GM18873 (cell line): ENCODE data around the gene CLIC1.

ENCODE experiments used
- ATAC-seq: cut with Tn5 transposase; IDR thresholded peaks from one replicate; pipeline ENCODE4 v1.9.1; 2021; ENCODE audit warnings: mild to moderate bottlenecking, moderate library complexity, moderate number of reproducible peaks; ENCODE audit not compliant: unreplicated experiment, low FRiP score

CLIC1 gene

DNA sequence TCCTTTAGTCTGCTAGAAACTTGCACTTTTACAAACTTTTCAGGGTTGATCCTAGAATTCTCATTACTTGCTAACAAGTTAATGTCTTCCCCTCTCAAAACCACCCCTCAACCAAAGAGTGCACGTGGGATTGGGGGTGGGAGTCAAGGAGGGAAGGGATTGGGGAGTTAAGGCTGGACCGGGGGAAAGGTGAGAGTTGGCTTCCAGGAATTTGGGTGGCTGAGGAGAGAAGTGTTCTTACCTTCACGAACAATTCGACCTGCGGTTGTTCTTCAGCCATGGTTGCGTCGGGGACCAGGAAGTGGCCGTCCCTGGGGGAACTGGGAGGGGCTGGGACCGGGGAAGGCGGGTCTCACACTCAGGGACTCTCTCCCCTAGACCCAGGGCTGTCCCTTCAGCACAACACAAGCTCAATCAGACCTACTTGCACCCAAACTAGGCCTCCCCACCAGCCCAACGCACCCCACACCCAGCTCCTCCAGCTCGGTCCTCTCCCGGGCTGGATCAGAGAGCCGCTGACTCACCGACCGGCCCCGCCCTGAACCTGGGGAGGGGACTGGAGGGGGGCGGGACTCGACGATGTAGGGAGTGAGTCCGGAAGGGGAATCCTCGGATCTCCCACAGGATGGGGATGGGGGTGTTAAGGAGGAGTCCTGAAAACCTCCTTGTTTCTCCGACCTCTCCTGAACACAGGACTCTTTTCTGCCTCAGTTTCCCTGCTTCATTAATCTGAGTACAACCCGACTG lies at the start of gene CLIC1:
Gene CLIC1 (minus strand): TSS at position 510 of the 747 bp plus-strand sequence. CDS start 230 bp downstream, at position 280.
- no peak for ATAC-seq

DNA sequence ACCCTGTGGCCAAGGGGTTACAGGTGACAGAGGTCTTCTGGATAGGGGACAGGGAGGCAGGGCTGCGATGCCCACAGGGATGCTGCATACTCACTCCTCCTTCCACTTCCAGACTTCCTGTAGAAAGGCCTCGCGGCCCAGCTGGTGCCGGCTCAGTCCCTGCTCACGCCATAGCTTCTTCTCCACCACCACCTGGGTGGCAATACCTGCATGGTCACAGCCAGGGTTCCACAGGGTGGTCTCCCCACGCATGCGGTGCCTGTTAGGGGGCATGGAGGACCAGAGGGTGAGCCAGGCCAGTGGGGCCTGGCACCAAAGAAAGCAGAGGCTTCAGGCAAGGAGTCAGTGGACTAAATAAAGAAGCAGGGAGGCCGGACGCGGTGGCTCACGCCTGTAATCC lies 49.1 kb upstream of the CLIC1 start:
- ATAC-seq: no peak

DNA sequence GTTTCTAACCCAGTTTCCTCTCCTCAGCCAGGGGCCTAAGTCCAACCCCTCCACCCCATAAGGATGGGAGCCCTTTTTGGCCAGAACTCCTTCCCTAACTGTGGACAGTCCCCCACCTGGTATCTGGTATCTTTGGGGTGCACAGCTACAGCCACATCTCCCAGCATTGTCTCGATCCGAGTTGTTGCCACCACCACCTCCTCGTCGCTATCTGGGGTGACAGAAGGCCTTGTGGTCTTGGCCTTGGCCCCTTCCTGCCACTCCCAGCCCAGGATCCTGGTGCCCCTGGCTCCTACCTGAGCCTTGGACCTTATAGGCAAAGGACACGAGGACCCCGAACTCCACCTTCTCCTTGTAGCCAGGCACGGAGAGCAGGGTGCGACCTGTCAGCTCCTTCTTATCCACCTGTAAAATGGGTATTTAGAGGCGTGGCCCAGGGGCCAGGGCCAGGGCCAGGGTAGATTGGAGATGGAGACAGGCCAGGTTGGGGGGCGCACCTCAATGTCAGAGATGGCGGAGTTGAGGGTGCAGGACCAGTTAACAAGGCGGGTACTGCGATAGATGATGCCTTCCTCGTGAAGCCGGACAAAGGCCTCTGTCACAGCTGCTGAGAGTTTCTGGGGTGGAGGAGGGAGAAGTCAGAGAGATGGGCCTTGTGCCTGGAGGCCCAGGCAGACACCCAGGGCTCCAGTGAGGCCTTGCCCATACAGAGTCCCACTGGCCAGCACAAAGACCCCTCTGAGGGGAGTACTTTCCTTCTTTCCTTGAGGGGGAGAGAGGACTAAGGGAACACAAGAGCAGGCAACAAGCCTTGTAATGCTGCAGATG lies 48.0 kb upstream of the CLIC1 start:
- no peak for ATAC-seq

DNA sequence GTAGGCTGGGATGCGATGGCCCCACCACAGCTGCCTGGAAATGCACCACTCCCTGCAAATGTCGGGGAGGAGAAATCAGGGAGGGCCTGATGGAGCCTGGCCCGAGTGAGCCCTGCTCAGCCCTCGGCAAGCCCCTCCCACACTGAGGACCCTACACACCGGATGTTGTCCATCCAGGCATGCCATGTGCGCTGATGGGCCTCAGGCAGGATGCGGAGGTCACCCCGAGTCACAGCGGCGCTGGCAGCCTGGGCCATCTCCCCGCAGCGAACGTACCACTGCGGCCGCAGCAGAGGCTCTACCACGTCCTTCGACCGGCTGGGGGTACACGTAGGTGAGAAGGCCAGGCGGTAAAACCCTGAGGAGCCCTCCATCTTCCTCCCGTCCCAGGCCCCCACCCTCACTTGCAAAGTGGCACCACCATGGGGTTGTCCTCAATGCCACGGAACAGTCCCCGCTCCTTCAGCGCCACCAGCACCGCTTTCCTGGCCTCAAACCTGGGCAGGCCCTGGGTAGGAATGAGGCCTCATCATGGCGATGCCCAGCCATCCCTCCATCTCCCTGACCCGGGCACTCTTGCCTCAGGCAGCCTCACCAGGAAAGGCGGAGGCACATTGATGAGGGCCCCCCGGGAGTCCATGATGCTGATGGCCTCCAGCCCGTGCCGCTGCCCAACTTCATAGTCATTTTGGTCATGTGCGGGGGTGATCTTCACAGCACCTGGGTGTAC lies 46.0 kb upstream of the CLIC1 start:
- no peak for ATAC-seq

DNA sequence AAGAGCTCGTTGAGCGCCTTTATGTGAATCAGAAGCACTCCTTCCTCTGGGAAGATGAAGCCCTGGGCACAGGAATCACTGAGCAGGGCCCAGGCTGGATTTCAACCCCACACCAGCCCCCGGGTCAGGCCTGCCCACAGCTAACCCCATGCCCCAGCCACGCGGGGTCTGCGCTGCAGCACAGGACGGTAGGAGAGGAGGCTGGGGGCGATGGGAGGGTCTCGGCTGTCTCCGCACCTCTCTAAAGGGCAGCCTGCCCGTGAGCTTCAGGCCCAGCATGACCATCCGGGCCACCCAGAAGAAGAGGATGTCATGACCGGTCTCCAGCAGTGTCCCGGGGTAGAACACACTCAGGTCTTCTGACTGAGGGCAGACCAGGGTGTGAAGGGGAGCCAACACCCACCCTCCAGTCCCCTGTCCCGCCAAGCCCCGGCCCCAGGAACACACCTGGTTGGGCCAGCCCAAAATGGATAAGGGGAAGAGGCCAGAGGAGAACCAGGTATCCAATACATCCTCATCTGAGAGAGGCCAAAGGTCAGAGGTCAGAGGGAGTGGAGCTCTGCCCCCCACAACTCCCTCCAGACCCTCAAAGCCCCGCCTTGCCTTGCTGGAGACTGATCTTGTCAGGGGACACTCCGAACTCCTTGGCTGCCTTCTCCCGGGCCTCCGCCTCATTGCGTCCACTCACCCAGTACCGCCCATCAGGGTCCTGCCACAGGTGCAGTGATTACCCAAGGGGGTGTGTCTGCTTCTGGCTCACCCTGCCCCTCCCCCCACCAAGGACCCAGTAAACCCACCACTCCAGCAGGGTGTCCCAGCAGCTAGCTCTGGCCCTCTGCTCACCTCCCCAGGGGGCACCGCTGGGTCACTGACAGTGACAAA lies 45.2 kb upstream of the CLIC1 start:
- no peak for ATAC-seq

DNA sequence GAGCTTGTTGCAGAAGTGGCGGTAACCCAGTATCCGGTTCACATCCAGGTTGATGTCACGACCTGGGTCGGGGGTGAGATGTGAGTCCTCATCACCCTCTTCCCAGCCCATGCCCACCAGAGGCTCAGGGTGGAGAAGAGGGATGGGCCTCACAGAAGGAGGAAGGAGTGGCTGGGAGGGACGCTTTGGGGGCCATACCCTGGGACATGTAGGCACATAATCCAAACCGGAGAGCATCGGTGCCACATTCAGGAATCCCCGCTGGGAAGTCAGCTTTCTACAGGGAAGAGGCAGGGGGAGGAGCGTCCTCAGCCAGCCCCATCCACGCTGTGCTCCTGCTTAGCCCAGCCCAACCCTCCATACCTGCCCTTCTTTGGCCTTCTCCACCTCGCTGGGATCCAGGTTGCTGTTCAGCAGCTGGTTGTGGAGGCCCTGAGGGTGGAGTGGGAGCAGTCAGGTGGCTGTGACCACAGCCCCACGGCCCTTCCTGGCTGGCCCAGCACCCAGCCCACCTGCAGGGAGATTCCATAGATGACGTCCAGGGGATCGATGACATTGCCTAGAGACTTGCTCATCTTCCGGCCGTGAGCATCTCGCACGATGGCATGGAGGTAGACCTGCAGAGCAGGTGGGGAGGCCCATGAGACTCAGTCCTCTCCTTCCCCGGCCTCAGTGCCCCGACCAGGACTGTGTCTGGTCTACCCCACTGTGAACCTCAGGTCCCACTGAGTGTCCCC lies 44.3 kb upstream of the CLIC1 start:
- no peak for ATAC-seq

DNA sequence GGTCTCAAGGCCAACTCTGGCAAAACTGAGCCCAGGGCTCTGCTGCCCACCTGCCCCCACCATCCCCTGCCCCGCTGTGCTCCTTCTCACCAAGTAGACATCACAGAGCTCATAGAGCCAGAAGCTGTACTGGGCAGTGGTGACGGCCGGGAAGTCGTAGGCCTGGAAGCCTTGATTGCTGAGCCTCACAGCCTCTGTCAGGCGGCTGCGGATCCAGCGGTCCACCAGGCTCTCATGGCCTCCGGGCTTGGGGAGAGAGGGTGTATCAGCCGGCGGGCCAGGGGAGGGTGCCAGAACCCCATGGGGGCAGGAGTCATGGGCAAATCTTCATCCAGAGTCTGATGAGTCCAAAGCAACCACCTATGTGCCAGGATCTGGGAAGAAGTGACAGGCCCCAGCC lies 43.6 kb upstream of the CLIC1 start:
- ATAC-seq: no peak

DNA sequence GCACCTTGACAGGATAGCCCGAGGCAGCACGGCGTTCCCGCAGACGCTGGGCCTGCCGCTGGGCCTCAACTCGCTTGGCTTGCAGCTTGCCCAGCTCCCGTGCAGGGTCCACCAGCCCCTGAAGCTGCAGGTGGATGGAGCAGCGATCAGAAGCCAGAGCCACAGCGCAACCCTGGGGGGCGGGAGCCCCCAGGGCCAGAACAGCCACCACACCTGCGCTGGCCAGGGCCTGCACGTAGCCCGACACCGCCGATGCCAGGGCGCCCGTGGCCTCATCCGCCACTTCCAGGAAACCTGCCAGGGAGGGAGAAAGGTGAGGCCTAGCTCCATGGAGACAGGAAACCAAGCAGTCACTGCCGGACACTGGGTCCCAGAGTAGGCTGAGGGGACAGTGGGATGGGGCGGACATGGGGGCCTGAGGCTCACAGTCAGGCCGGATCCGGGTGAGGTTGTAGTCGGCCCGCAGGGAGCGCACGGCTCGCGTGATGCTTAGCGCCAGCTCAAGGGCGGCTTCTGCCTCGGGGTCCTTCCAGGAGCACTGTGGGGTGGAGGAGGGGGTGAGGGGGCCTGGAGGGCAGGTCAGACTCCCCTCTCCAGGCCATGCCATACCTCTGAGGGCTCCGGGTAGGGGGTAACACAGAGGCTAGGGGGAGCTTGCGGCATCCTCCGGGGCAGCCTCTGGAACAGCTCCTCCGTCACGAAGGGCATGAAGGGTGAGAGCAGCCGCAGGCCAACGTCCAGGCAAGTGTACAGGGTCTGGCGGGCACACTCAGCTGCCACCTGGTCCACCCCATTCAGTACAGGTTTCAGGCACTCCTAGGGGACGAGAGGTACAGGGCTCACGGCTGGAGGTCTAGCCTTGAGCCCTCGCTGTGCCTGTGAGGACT lies 42.9 kb upstream of the CLIC1 start:
- no peak for ATAC-seq

DNA sequence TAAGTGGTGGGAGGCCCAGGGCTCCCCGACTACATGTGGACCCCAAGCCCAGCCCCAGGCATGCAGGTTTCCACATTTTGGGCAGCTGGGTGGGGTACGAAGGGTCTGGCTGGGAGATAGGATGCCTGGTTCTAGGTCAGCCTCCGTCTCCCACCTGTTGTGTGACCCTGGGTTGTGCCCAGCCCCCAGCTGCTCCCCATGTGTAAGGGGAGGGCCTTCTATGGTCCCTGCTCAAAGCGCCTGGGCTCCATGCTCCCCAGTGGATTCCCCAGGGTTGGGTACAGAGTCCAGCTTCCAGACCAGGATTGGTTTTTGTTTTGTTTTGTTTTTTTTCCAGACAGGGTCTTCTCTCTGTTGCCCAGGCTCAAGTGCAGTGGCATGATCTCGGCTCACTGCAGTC lies 41.9 kb upstream of the CLIC1 start:
- no peak for ATAC-seq

DNA sequence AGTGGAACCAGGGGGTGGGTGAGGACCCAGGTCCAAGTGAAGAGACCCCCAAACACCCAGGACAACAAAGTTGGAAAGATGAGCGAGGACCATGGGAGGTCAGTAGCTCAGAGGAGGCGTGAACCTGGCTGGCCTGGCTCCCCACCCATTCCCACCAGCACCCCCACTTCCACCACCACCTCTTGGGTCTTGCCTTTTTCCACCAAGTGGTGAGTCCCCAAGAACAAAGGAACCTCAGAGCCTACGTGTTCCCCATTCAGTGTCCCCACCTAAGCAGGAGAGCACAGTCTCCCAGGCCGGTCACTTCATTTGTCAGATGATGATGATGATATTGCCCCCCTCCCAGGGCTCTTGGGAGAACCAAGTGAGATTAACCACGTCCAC lies 41.3 kb upstream of the CLIC1 start:
- no peak for ATAC-seq

DNA sequence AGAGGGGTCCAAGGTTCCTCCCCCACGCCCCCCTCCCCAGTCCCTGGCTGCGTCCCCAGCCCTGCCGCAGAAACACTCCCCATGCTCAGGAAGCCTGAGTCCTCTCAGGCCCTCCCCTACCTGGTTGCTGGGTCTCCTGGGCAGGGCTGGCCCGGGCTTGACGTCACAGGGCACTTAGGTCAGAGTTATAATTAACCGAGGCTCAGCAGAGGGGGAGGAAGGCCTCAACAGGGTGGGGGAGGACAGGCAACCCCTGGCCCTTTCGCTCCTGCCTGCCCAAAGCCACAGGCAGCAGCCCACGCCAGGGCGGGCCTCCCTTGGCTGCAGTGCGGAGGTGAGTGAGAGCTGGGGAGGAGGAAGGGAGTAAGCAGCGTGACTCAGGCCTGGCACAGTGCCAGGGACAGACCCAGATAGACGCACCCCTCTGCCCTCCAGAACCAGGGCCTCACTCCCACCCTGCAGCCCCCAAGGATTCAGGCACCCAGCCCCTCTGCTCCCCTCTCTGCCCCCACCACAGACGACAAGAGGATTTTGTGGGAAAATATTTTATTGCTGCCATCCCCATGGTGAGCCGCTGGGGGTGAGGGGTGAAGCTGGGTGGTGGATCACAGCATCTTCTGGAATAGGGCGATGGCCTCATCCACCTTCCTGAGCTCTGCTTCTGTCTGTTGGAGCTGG lies 40.8 kb upstream of the CLIC1 start, which contains the start of gene VWA7:
Gene VWA7 (minus strand): TSS at position 340 of the 678 bp plus-strand sequence. CDS start 549 bp downstream, outside the sequence.
- no peak for ATAC-seq

DNA sequence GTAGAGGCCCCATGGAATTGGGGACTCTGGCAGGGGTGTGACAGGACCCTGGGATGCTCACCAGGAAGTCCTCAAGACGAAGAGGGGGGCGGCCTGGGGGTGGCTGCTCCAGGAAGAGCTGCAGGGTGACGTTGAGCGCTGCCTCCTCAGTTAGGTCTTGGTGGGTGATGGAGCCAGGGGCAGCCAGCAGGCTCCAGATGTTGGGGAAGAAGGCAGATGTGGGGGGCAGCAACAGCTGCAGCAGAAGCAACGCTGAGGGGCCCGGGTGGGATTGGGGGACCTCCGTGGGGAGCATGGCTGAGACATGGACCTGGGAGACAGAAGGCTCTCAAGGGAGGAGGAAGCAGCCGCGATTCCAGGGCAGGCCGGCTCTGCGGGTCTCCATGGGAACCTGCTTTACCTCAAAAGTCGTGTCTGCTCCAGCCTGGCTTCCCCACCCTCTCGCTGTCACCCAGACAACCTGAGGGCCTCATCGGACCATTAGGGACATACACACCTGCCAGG lies 40.2 kb upstream of the CLIC1 start:
- no peak for ATAC-seq

DNA sequence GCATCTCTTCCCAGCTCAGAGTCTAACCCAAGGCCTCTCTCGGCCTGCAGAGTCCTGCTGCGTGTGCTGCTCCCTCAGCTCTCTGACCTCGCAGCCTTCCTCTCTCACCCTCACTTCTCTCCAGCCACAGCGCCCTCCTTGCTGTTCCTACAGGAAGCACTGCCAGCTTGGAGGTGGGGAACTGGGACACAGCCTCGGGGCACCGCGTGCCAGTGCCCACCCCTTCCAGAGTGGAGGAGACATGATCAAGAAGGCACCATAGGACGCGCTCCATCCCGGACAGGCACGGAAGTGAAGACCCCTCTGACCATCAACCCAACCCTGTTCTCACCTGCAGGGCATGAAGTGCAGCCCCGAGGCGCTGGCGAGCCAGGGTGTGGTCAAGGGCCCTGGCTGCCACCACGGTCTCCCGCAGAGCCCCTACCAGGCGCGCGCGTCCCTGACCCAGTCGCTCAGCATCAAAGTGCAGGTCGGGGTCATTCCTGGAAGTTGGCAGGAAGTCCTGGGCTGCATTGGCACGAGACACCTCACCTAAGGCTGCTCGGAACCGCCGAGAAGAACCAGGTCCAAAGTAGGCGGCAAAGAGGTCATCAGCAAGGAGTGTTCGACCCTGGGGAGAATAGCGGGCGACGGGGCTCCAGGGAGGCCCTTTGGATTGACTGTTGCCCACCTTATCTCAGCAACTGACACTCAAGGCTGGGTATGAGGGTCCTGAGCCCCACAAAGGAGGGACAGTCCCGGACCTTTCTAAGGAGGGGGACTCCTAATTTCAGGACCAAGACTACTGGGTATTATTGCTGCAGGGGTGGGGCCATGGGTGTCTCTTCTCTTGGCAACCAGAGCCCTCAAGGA lies 39.5 kb upstream of the CLIC1 start:
- no peak for ATAC-seq

DNA sequence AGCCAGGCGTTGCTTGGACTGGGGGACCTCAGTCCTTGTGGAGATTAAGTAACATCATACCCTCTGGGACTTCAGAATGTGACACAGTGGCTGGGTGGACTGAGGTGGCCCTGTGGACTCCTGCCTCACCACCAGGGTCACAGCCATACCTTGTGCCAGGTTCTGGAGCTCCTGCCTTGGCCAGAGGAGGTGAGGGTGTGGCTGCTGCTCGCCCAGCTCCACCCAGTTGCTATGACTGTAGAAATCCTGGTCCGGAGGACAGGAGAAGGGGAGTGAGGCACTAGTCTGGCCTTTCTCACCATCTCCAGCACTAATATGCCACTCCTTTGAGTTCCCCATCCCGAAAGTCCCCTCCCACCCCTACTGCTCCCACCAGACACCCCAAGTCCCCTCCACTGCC lies 38.9 kb upstream of the CLIC1 start:
- no peak for ATAC-seq

DNA sequence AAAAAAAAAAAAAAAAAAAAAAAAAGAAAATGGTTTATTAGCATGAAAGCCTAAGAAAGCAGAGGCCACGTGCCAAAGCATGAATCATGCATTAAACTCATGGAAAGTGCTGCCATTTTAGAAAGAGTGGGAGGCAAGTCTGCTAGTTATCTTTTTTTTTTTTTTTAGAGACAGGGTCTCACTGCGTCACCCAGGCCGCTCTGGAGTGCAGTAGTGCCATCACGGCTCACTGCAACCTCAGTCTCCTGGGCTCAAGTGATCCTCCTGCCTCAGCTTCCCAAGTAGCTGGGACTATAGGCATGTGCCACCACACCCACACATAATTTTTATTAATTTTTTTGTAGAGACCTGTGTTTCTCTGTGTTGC lies 35.6 kb upstream of the CLIC1 start:
- no peak for ATAC-seq

DNA sequence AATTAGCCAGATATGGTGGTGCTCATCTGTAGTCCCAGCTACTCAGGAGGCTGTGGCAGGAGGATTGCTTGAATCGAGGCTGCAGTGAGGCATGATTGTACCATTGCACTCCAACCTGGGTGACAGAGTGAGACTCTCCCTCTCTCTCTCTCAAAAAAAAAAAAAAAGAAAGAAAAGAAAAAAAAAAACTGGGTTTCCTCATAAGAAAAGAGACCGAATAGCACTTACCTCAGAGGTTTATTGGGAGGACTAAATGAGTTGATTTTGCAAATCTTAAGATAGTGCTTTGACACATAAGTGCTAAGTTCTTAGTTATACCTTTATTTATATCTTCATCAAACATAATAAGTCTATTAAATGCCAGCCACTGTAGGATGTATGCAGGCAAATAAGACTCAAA lies 34.5 kb upstream of the CLIC1 start:
- no peak for ATAC-seq
